Measurements from ENCODE around the gene SUCO.

DNA sequence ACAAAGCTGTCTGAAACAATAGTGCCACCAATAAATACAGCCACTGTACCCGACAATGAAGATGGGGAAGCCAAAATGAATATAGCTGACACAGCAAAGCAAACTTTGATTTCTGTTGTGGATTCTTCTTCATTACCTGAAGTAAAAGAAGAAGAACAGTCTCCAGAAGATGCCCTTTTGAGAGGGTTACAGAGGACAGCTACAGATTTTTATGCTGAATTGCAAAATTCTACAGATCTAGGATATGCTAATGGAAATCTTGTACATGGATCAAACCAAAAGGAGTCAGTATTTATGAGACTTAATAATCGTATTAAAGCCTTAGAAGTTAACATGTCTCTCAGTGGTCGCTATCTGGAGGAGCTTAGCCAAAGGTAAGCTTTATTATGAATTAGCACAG, 56.6 kb downstream of the SUCO start:
- TF ChIP-seq POLR2A (IDR thresholded peaks at IDR 0.05): no peak
- TF ChIP-seq, protein P1, sequence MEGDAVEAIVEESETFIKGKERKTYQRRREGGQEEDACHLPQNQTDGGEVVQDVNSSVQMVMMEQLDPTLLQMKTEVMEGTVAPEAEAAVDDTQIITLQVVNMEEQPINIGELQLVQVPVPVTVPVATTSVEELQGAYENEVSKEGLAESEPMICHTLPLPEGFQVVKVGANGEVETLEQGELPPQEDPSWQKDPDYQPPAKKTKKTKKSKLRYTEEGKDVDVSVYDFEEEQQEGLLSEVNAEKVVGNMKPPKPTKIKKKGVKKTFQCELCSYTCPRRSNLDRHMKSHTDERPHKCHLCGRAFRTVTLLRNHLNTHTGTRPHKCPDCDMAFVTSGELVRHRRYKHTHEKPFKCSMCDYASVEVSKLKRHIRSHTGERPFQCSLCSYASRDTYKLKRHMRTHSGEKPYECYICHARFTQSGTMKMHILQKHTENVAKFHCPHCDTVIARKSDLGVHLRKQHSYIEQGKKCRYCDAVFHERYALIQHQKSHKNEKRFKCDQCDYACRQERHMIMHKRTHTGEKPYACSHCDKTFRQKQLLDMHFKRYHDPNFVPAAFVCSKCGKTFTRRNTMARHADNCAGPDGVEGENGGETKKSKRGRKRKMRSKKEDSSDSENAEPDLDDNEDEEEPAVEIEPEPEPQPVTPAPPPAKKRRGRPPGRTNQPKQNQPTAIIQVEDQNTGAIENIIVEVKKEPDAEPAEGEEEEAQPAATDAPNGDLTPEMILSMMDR (IDR thresholded peaks at IDR 0.05): no peak

Measured in vagina (tissue), 2 donors.